M059J (cell line): Measurements from ENCODE around the gene ADAMTS16. TPM values are rescaled to one million over a fixed set of nuclear protein-coding genes. Genes with fewer than 3 reads are reported as not detected.

Experiments
- DNase-seq: peaks from one replicate; pipeline ENCODE4 v3.0.0-alpha.2; 2012; ENCODE audit warnings: low read depth
- total RNA-seq: library from RNA; depleted of rRNA; stranded (reverse); fragments of >200 nt; shearing (Covaris generic); gene quantifications from 2 replicates; pipeline ENCODE4 v1.2.3, GENCODE V29; 2014

The ADAMTS16 gene
- total RNA-seq, 1 experiment from 2014 or later: 2.4 TPM

DNA sequence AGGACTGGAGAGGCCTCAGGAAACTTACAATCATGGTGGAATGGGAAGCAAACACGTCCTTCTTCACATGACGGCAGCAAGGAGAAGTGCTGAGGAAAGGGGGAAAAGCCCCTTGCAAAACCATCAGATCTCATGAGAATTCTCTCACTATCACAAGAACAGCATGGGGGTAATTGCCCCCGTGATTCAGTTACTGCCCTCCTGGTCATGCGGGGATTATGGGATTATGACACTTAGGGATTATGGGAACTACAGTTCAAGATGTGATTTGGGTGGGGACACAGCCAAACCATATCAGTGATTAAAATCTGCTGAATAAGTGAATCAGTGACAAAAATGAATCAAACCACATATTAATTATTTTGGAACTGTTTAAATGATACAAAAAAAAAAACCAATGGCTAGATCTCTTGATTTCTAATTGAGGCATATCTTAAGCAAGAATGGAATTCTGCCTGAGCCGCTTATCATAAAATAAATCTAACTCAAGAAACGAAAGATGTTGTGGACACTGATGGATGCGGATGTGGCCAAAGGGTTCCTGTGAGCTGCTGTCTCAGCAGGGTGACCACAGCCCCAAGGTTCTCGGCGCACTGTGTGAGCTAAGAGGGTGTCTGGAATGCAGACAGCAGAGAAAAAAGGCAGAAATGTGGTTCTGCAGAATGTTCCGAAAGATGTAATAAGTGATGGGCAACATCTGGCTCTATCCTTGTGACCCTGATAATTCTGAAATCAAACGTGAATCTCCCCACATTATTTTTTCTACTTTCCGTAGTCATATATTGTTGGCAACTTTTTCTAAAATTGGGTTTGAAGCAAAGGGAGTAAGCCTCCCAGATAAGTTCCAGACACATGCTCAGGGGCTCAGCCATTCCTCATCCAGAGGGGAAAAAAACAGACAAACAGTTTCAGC, 175.2 kb downstream of the ADAMTS16 start:
- DNase-seq: peak; percentile 86

DNA sequence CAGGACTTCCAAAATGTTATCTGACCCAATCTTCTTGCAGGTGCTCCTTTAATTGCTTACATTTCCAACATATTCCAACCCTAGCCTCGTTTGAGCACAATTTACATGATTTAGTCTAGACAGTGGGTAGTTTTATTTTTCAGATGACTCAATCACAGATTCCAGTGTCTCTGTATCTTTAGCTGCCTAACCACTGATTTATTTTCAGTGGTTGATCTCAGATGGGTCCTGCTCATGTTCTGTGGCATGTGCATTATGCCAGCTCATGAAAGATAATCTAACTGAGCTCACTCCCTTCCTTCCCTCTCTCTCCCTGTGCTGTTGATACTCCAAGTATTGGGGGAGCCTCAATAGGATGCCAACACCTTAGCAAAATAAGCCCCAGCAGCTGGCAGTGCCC, 176.2 kb downstream of the ADAMTS16 start:
- DNase-seq: peak; percentile 88

DNA sequence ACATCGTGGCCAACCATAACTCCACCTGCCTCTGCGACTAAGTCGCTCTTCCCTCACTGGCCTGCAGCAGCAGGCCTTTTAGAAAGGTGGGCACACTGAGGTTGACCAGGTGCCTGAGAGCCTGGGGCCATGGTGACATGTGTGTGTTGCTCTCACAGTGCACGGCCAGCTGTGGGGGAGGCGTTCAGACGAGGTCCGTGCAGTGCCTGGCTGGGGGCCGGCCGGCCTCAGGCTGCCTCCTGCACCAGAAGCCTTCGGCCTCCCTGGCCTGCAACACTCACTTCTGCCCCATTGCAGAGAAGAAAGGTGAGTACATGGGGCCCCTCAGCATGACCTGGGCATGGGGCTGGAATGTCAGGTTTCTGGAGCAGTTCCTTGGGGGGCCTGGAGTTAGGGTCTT, 177.8 kb downstream of the ADAMTS16 start:
- DNase-seq: no peak

DNA sequence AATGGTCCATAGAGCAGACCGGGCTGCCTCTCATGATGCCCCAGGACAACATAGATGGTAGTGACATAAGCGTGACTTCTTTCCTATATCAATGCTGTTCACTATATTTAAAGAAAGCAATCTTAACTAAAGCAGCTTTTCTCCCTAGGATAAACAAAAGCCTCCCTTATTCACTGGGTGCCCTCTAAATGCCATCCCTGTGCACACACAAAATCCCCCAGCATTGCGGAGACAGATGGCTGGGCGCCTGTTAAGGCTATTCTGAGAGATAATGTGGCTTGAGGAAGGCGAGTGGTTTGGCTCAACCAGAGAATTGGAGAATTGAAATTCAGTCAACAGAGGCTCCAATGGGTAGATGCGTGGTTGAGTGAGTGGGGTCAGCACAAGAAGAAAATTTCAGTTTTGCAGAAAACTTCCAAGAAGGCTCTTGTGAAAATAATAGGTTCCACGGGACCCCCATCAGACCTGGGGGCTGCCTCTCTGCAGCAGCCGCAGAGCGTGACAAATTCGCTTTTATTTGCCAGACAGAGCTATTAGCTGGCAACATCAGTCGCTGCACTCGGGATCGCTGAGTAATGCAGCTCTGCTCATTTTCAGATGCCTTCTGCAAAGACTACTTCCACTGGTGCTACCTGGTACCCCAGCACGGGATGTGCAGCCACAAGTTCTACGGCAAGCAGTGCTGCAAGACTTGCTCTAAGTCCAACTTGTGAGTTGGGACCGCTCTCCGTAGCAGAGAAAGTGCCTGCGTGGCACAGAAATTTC, 178.5 kb downstream of the ADAMTS16 start:
- peak; percentile 64 for DNase-seq

DNA sequence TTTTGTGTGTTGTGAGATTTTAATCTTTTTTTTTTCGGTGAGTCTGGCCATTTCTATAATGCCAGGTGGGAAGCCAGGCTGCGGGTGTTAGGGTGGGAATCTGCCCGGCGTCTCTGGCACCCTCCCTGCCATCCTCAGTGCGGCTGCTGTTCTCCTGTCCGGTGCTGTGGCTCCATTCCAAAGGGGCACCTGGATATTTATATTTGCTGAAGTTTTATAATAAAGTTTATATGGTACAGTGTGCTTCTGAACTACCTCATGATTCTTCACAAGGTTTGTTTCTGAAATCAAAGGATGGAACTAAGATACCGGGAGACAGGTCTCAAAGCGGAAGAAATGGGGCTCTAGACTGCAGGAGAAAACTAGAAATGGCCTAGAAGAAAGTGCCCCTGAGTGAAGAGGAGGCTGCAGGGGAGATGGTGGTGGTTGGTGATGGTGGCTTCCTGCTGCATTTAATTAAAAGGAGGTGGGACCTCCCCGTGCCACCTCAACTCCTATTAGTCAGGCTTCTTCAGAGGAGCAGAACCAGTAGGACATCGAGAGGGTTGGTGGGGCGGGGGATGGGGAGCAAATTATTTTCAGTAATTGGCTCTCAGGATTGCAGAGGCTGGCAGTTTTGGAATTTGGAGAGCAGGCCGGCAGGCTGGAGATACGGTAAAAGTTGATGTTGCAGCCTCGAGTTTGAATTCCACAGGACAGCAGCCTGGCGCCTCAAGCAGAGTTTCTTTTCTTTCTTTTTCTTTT, 180.1 kb downstream of the ADAMTS16 start:
- no peak for DNase-seq

DNA sequence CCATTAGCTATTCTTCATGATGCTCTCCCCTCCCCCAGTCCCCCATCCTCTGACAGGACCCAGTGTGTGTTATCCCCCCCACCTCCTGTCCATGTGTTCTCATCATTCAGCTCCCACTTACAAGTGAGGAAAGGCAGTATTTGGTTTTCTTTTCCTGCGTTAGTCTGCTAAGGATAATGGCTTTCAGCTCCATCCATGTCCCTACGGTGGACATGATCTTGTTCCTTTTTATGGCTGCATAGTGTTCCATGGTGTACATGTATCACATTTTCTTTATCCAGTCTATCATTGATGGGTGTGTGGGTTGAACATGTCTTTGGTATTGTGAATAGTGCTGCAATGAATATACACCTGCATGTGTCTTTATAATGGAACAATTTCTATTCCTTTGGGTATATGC, 181.0 kb downstream of the ADAMTS16 start:
- DNase-seq: no peak

DNA sequence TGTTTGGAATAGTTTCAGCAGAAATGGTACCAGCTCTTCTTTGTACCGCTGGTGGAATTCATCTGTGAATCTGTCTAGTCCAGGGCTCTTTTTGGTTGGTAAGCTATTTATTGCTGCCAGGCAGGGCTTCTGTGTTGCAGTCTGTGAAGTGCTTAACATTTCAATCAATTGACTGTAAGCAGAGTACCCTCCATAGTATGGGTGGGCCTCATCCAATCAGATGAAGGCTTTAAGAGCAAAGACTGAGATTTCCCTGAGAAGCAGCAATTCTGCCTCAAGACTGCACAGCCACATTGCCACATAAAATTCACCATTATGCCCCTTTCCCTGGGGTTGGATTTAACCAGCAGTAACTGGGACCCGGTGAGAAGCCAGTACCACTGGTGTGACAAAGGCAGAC, 183.4 kb downstream of the ADAMTS16 start:
- DNase-seq: no peak

DNA sequence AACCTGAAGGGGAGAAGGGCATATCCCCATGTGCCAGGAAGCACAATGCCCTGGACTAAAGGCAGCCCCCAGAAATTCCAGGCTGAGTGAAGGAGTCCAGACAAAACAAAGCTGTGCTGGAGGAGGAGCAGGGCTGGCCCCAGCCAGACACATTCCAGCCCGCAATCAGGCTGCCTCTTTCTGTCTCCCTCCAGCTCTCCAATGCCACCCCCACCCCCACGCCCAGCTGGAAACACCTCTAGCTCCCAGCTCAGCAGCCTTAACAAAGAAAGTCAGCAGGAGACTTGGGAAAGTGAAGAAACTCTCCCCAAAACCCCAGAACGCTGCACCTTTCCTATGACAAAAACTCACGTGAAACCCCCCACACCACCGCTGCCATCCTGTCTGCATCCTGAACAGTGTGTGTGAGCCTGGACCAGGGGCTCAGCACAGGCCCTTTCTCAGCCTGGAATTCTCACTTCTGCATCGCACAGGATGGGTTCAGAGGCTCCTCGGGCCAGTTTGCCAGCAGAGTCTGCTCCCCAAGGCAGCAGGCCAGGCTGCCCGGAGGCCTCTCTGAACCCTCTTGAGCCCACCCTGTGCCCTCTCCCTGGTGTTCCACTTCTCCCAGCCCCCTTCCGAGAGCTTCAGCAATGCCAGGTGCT, 186.1 kb downstream of the ADAMTS16 start:
- DNase-seq: no peak

DNA sequence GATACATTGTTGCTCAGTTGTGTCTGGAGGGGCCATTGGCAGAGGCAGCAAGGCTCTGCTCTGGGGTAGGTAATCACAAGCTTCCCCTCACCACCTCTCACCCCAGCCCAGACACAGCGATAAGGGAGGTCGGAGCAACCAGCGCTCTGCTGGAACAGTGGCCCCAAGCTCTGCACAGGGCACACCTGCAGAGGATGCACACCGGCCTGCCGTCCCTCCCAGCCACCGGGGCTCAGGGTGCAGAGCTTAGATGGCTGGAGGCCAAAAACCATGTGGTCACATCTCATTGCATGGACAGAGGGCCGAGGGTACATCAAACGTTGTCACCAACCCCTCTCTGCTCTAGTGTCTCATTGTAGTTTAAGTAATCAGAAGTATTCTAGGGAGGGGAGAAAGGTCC, 187.0 kb downstream of the ADAMTS16 start:
- DNase-seq: no peak

DNA sequence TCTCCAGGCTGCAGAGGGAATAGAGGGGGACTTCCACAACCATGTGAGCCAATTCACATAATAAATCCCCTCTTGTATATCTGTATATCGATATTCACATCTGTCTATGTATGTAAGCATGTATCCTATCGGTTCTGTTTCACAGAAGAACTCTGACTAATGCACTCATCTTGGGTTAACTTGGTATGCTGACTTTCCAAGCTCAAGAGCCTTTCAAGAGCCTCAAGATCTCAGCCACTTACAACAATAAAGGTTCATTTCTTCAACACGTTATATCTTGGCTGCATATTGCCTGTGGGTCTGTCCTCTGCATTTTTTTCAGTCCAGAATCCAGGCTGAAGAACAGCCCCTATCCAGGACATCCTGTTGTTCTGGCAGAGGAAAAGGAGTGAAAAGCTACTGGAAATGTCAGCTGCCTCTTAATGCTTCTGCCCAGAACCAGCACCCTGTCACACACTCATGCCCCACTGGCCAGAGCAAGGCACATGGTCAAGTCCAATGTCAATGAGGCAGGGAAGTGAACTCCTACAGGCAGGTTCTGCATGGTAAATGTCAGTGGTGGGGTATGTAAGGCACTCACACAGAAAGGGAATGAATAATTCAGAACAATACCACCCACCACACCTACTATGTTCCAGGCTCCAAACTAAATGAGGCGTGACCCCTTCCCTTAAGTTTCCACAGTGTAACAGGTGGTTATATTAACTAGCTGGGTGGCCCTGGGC, 190.8 kb downstream of the ADAMTS16 start:
- DNase-seq: no peak

DNA sequence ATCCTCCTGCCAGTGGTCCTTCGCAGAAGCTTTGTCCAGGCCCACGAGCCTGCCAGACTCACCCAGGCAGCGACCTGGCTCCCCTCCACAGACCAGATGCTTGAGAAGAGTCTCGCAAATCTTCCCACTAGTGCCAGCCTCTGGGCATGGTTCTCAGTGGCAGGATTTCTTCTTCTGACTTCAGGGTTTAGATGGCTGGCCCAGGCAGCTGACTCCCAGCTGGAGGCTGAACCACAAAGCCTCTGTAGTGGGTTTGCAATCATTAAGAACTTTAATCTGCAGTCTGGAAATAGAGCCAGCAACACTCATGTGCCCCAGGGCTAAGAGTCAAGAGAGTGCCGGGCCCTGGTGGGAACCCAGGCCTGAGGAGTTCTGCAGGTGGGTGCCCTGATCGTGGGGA, 191.7 kb downstream of the ADAMTS16 start:
- peak; percentile 85 for DNase-seq

DNA sequence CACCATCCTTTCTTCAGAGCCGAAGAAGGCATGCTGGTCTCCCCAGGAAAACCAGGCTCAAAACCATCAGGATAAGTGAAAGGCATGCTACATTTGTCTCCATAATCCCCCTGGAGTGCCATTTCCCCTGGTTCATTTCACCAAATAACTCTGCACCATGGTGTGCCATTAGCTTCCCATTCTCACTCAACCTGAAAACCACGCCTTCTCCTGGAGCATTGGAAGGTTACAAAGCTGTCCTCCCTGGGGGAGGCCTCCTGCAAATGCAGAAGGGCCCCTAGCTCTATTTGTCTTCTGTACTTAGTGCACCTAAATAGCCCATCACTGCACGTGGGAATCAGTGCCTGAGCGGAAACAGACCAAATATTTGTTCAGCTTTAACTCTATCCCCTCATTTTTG, 192.2 kb downstream of the ADAMTS16 start:
- DNase-seq: no peak

DNA sequence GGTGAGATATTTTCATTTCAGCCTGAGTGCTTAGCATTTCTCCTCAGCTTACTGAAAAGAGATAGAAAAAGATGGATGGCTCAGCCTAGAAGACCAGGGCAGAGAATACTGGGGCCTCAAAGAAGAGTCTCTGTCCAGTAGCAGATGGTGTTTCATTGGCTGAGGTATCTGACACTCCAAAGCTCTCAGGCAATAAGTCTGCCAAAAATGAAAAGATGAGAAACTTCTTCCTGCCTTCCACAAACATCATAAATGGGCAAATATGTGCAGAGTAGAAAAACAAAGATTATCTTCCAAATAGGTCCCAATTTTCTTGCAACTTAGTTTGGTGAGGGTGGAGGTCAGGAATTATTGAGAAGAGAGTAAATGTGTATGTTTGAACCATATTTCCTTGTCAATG, 195.0 kb downstream of the ADAMTS16 start:
- peak; percentile 52 for DNase-seq

DNA sequence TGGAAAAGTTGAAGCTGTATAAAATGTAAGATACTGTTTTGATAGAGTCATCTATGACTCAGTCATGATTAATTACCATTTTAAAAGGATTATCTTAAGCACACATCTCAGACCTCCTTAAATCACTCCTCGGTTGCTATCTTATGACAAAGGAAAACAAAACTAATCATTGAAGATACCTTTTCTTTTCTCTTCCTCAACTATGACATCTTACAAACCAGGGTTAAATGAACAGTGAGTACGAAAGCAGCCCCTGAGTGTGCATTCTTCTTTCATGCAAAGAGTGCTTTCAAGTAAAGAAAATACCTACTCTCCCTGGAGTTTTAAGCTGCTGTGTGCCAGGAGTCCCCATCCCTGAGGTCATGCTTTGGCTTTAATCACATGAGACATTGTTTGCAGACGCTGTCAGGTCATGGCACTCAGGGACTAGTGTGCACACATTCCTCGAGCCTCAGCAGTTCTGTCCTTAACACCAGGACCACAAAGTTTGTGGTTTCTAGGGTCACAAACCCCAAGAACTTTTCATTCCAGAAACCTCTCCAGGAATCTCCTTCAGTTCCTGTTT, 195.7 kb downstream of the ADAMTS16 start:
- DNase-seq: peak; percentile 98

DNA sequence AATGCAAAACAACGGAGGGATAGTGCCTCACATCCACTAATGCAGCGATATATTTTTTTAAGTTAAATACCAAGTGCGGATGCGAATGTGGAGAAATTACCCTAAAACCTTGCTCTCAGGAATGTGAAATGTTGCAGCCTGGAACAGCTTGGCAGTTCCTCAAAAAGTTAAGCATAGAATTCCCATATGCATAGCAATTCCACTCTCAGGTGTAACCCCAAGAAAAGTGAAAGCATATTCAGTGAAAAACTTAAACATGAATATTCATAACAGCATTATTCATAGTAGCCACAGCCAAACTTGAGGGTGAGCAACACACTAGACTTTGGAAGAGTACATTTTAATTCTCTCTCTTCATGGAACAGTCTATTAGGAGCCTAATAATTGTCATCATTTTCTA, 199.1 kb downstream of the ADAMTS16 start:
- no peak for DNase-seq

DNA sequence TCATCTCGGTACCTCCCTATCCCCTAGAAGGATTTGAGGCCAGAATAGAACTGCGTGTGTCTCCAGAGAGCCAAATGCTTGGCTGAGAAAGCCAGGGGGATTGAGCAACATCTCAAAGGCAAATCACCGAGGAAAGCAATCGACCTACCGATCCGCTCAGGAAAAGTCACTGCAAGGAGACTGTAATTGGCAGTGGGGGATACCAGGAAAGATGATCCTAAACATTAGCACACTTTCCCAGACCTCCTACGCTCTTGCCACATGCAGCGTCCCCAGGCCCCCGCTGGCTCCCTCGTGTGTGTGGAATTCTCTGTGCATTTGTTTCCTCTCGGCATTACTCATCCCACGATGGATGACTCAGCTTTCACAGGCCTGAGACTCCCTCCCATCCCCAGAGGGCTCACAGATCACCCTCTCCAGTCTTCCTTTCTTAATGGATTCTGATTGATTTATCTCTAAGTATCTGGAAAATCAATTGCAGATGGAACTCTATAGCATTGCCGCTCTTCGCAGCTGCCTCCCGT, 200.1 kb downstream of the ADAMTS16 start:
- DNase-seq: peak; percentile 98

DNA sequence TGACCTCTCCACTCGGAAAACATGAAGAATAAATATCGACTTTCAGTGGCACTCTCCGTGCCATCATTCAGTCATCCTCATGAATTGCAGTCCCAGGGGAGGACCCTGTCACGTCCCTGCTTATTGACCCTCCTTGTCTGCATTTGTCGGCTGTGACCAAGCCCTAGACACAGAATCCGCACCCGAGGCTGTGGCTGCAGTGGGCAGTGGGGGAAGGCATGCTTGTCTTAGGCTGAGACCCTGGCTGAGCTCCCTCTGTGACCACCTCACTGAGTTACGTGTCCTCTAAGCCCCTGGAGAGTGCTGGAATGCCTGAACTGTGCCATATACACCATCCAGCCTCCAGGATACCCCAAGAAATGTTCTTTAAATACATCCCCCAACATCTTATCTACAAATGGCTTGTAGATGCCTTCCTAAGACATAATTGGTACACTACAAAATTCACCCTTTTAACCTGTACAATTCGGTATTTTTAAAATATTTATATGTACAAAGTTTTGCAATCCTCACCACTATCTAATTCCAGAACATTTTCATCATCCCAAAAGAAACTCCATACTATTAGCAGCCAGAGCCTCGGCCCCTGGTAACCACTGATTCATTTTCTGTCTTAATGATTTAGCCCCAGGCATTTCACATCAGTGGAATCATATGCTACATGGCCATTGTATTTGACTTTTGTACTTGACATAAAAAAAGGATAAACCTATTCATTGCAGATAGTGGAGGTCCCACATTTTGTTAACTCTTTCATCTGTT, 201.6 kb downstream of the ADAMTS16 start:
- peak; percentile 89 for DNase-seq

DNA sequence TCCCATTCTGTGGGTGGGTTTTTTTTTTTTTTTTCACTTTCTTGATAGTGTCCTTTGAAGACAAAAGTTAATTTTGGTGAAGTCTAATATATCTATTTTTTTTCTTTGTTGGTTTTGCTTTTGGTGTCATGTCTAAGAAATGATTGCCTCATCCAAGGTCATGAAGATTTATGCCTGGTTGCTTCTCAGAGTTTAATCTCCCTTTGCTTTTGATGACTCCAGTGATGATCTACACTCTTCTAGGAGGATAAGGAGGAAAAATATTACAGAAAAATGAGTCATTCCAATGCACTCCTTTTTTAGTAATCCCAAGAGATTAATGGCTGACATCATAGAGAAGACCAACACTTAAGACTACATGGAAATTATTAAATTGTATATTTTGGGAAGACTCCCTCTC, 202.7 kb downstream of the ADAMTS16 start:
- peak; percentile 87 for DNase-seq

DNA sequence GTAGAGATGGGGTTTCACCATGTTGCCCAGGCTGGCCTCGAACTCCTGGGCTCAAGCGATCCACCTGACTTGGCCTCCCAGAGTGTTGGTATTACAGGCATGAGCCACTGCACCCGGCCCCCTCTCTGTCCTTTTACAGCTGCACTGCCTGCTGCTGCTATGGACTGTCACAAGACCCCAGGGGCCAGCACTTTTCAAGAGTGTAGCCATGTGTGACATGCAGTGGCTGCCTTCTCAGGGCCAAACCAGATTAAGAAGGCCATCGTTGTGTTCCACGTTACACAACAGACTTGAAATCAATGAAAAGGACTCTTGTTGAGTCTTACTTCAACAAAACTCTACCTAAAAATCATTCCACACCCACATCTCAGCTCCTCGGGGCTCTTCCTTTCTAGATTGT, 203.4 kb downstream of the ADAMTS16 start:
- DNase-seq: no peak
